GM19324 (cell line): ENCODE measurements around the gene CLSTN2.

Source experiments
- ATAC-seq: cut with Tn5 transposase; IDR thresholded peaks from one replicate; pipeline ENCODE4 v1.9.1; 2021; ENCODE audit warnings: mild to moderate bottlenecking, moderate library complexity; ENCODE audit not compliant: unreplicated experiment, low FRiP score

Gene CLSTN2

GRCh38 chr3:140597792-140598191, 662.8 kb downstream of the CLSTN2 start:
- no peak for ATAC-seq

GRCh38 chr3:140599009-140599408, 664.0 kb downstream of the CLSTN2 start:
- no peak for ATAC-seq

GRCh38 chr3:140599496-140599895, 664.5 kb downstream of the CLSTN2 start:
- no peak for ATAC-seq

GRCh38 chr3:140601881-140602280, 666.9 kb downstream of the CLSTN2 start:
- ATAC-seq: no peak

DNA sequence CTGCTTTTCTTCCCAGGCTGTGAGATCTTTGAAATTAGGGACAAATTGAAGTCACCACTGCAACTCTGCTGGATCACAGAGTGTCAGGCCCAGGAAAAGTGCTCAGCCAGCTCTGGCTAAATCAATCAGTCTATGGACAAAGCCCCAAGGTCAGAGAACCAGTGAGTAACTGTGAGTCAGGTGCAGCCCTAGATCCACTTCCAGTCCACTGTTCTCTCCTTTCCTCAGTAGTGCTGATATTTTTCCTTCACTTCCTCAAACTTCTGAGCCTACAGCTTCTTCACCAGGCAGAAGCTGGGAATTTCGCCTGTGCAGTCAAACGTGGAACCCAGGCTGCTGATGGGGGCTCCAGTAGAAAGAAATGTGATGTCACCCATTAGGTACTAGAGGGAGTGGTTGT, 667.8 kb downstream of the CLSTN2 start:
- ATAC-seq: no peak

DNA sequence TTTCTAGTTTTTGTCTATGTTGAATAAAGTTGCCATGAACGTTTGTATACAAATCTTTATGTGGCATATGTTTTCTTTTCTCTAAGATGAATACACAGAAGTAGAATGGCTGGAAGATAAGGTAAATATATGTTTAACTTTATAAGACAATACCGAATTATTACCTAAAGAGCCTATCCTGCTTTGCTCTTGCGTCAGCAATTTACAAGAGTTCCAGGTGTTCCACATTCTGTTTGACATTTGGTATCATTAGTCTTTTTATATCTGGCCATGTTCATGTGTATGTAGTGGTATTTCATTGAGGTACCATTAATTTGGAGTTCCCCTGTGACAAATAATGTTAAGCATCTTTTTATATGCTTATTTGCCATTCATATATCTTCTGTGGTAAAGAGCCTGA, 668.8 kb downstream of the CLSTN2 start:
- no peak for ATAC-seq

DNA sequence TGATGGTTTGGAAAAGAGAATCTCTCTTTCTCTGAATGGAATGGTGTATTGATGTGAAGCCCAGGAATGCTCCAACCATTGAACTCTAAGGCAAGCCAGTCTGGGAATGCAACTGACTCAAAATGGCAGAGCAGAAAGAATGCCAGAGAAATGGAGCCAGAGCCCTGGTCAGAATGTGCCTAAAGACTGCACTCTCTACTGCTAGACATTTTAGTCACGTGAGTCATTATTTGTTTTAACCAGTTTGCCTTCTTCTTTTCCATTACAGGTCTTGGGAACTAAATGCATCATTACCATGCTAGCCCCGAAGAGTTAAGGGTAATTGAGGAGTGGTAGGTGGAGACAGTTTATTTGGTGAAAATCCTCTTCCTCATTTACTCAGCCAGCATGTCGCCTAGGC, 675.6 kb downstream of the CLSTN2 start:
- ATAC-seq: no peak

DNA sequence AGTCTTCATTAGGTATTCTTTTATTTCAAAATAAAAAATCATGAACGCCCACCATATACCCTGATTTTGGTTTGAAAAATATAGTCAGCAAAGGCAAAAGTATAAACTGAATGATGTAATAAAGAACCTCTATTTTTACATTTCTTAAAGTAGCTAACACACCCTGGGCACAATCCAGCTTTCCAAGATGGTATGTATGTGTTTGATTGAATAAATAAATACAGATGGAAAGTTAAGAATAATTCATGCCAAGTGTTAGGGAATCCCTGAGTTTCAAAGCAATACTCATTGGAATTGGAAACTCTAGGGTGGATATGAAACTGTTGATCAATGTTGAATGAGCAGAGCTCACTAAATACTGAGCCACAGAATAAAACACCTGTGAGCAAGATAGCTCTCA, 679.0 kb downstream of the CLSTN2 start:
- ATAC-seq: no peak

DNA sequence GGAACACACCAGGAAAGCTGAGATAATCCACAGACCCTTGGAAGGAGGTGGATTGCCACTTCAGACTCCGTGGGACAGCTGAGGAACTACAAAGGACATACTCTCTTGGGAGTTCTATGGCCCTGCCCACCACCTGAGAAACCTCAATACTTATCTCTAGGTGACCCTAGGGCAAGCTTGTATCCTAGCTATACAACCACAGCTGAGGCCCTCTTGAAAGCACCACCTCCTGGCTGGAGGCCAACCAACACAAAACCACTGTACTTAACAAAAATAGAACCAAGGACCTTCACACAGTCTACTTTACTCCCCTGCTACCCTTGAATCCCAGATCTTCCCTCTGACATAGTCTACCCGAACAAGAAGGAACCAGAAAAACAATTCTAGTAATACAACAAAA, 682.1 kb downstream of the CLSTN2 start:
- ATAC-seq: no peak

DNA sequence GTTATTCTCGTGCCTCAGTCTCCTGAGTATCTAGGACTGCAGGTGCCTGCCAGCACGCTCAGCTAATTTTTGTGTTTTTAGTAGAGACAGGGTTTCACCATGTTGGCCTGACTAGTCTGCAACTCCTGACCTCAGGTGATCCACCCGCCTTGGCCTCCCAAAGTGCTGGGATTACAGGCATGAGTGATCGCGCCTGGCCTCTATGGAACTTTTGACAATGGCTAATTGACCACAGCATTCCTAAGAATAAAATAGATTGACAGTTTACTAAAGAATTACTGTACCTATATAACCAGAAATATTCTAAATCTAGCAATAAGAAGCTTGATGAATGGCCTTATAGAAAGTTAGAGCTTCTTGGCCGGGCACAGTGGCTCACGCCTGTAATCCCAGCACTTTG, 691.9 kb downstream of the CLSTN2 start:
- no peak for ATAC-seq
